ENCODE measurements around the gene CAVIN1. TPM values are rescaled to one million over a fixed set of nuclear protein-coding genes. Genes with fewer than 3 reads are reported as not detected.

Gene CAVIN1, protein sequence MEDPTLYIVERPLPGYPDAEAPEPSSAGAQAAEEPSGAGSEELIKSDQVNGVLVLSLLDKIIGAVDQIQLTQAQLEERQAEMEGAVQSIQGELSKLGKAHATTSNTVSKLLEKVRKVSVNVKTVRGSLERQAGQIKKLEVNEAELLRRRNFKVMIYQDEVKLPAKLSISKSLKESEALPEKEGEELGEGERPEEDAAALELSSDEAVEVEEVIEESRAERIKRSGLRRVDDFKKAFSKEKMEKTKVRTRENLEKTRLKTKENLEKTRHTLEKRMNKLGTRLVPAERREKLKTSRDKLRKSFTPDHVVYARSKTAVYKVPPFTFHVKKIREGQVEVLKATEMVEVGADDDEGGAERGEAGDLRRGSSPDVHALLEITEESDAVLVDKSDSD
- total RNA-seq = 663 and 684 TPM in 2 replicates
- polyA plus RNA-seq = 292 and 303 TPM in 2 replicates
- polyA plus RNA-seq (2011; cell fraction: cytosol; rRNA removed) = 292 and 325 TPM in 2 replicates
- 136 and 153 TPM in 2 replicates for polyA plus RNA-seq (2011; cell fraction: nucleus; rRNA removed)
- polyA plus RNA-seq (2012) = 489 and 555 TPM in 2 replicates
- 263 and 271 TPM in 2 replicates for polyA minus RNA-seq
- 99.5 TPM for polyA minus RNA-seq (2011; cell fraction: cytosol; rRNA and poly(A)+ RNA removed)
- 60.6 and 86.5 TPM in 2 replicates for polyA minus RNA-seq (2011; cell fraction: nucleus; rRNA and poly(A)+ RNA removed)
- Bru-seq, nascent RNA = percentile 92 among the genes with signal in this experiment
- BruChase-seq, experiment 1, labeled RNA remaining after a 6-hour chase = percentile 99 among the genes with signal in this experiment
- percentile 97 among the genes with signal in this experiment for BruChase-seq, experiment 2, labeled RNA remaining after a 2-hour chase
- long read RNA-seq, transcript CAVIN1-201 (2 exons, 3,828 nt) = major isoform, 850 of 1,224 reads
- long read RNA-seq, partial matches to known transcripts = 0 of 1,224 reads
- long read RNA-seq, other reads (novel, unspliced or antisense) = 374 of 1,224 reads

DNA sequence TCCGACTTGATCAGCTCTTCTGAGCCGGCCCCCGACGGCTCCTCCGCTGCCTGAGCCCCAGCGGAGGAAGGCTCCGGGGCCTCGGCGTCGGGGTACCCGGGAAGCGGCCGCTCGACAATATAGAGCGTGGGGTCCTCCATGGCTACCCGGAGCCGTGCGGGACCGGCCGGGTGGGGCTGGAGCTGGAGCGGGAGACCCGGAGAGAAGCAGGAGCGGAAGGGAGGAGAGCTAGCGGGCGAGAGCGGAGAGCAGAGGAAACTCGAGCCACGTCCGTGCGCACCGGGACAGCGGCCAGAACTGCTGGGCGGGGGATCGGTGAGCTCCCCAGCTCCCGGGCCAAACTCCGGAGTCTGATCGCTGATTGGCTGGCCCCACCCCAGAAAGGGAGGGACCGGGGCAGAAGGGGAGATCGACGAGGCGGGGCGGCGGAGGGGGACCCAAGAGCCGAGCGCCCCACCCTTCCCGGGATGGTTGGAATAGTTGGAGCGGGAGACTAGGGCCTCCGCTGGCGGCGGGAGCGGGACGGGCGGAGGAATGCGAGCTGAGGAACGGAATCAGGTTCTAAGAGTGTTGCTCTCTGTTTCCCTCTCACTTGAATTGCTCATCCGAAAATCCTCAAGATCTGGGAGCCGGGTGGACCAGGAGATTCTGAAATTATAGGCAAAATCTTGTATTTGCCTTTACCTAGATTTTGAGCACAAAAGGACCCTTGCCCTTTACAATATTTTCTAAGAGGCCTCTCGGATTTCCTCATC, at the start of gene CAVIN1:
Gene CAVIN1, minus strand, starts transcription at position 299 of the 755 bp plus-strand sequence. Its CDS starts 159 bp downstream, at position 140.
- Histone ChIP-seq H3K36me3 (ENCODE audit: control insufficient read depth in 2 of 2, extremely low read depth in 1 of 2, insufficient read depth in 2 of 2, low read length in 2 of 2) (no peaks in the 10 kb centered on the region), H2AFZ (ENCODE audit: low read depth, low read length) (peak within 1 kb of the TSS; percentile 77), H3K9me3 (replicated peaks; ENCODE audit: control insufficient read depth, insufficient read depth, low read length) (no peaks in the 10 kb centered on the region), H3K4me3 (replicated peaks in 1 of 3; ENCODE audit: insufficient read depth in 1 of 3, low read depth in 1 of 3, low read length in 3 of 3) (peak within 1 kb of the TSS; percentile 67 to 84 (median 79)), H3K4me1 (ENCODE audit: control insufficient read depth, extremely low read depth, insufficient read depth, low read length) (peaks cover 24% of the 10 kb centered on the region), H4K20me1 (replicated peaks; ENCODE audit: control insufficient read depth, extremely low read depth, insufficient read depth, low read length) (no peaks in the 10 kb centered on the region), H3K4me2 (ENCODE audit: insufficient read depth, low read length) (peak within 1 kb of the TSS; percentile 75), H3K9me1 (replicated peaks; ENCODE audit: control insufficient read depth, extremely low read depth, insufficient read depth, low read length) (no peaks in the 10 kb centered on the region), H3K27ac (ENCODE audit: insufficient read depth, low read depth, low read length) (peak within 1 kb of the TSS; percentile 80), H3K79me2 (ENCODE audit: control insufficient read depth, insufficient read depth, low read length) (peaks cover 50% of the 10 kb centered on the region), H3K9ac (replicated peaks; ENCODE audit: extremely low read depth, insufficient read depth, low read length) (peak within 1 kb of the TSS; percentile 86), H3K27me3 (ENCODE audit: control insufficient read depth in 2 of 2, insufficient read depth in 2 of 2, low read length in 2 of 2) (no peaks in the 10 kb centered on the region)
- POLR2A ChIA-PET = interaction anchor here (0.6 to 4.8 kb wide), 15 partner anchors 8 to 457 kb away, joined by 3 to 71 read pairs (median 5); partner anchors contain the start of genes CNP, NAGLU and STAT3
- TSS peak; percentile 95 for BruUV-seq (replicated peaks)
- CTCF ChIA-PET = interaction anchor here (0.8 to 6.9 kb wide), 18 partner anchors 9 to 201 kb away, joined by 3 to 73 read pairs (median 5); partner anchors contain the start of gene STAT3
- TF ChIP-seq, protein P1, sequence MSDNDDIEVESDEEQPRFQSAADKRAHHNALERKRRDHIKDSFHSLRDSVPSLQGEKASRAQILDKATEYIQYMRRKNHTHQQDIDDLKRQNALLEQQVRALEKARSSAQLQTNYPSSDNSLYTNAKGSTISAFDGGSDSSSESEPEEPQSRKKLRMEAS (IDR thresholded peaks at IDR 0.05; ENCODE audit: insufficient read depth, insufficient read length) = no peak
- TF ChIP-seq MYC (IDR thresholded peaks at IDR 0.05; ENCODE audit: low read depth, low read length) (peak; percentile 32), POLR2A (IDR thresholded peaks at IDR 0.05; ENCODE audit: low read depth, low read length) (peak; percentile 99), POLR2AphosphoS5 (IDR thresholded peaks at IDR 0.05; ENCODE audit: insufficient read depth, low read depth, low read length) (peak; percentile 100), FOS (IDR thresholded peaks at IDR 0.05; ENCODE audit: borderline replicate concordance, insufficient read depth, low read length) (peak; percentile 26)
- TF ChIP-seq, protein P2, sequence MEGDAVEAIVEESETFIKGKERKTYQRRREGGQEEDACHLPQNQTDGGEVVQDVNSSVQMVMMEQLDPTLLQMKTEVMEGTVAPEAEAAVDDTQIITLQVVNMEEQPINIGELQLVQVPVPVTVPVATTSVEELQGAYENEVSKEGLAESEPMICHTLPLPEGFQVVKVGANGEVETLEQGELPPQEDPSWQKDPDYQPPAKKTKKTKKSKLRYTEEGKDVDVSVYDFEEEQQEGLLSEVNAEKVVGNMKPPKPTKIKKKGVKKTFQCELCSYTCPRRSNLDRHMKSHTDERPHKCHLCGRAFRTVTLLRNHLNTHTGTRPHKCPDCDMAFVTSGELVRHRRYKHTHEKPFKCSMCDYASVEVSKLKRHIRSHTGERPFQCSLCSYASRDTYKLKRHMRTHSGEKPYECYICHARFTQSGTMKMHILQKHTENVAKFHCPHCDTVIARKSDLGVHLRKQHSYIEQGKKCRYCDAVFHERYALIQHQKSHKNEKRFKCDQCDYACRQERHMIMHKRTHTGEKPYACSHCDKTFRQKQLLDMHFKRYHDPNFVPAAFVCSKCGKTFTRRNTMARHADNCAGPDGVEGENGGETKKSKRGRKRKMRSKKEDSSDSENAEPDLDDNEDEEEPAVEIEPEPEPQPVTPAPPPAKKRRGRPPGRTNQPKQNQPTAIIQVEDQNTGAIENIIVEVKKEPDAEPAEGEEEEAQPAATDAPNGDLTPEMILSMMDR (IDR thresholded peaks at IDR 0.05; ENCODE audit: extremely low read depth in 1 of 2, insufficient read depth in 1 of 2, low read depth in 1 of 2, low read length in 2 of 2) = no peak
- dilution Hi-C loops (cut with MboI; ENCODE audit: extremely low pct_ligation_motif_present, low sequenced_read_pairs) (no loop called here), intact Hi-C loops (cut with micrococcal nuclease) (loop anchor here (1.0 kb wide), 3 partner anchors 16 to 96 kb away; partner anchors contain the start of gene STAT3)
- peak; percentile 95 for DNase-seq (ENCODE audit: low read depth, low spot score)
- FAIRE-seq = peak; percentile 95

Data from endothelial cell of umbilical vein (primary cell).